Measurements from ENCODE around the gene ADPRHL1.

ADPRHL1 gene

GRCh38 chr13:113420833-113421600, 32.3 kb downstream of the ADPRHL1 start:
- FAIRE-seq (no peak), DNase-seq (ENCODE audit: insufficient read length, low spot score) (peak; percentile 48)
- no peak for TF ChIP-seq TAF1 (IDR thresholded peaks at IDR 0.05; ENCODE audit: low read depth, low read length)

GRCh38 chr13:113420232-113420631, 33.1 kb downstream of the ADPRHL1 start:
- no peak for DNase-seq (ENCODE audit: insufficient read length, low spot score)
- TF ChIP-seq POU2F2 (IDR thresholded peaks at IDR 0.05; ENCODE audit: low read depth, low read length): no peak
- no peak for TF ChIP-seq POLR2AphosphoS5 (IDR thresholded peaks at IDR 0.05; ENCODE audit: low read depth, low read length)
- FAIRE-seq: no peak

DNA sequence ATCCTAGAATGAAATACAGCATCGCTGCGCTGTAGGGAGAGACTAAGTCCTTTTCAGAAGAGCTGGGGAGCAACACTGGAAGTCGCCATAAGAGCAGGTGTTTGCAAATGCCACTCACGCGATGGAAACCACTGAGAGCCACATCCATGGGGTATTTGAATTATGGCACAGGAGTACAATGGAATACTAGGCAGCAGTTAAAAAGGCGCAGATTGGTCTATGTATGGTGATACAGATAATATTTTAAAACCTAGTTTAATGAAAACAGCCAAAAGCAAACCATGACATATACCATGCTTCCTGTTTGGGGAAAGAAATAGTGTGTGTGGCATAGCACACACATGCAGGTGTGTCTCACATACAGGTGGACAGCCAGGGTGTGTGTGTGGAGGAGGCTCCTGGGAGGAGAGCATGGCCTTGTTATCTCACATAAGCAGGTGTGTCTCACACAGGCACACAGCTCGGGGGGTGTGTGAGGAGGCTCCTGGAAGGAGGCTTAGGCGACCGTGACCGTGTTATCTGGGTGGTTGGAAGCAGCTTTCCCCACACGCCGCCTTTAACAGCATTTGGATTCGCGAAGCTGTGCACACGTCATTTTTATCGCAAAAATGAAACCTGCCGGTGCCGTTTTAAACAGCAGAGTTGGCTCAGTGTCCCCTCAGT, 33.6 kb downstream of the ADPRHL1 start:
- FAIRE-seq (no peak), DNase-seq (ENCODE audit: insufficient read length, low spot score) (no peak)
- TF ChIP-seq POLR2AphosphoS5 (IDR thresholded peaks at IDR 0.05; ENCODE audit: low read depth, low read length) (no peak), POU2F2 (IDR thresholded peaks at IDR 0.05; ENCODE audit: low read depth, low read length) (no peak), POLR2A (IDR thresholded peaks at IDR 0.05; ENCODE audit: low read depth, low read length) (no peak), SPI1 (IDR thresholded peaks at IDR 0.05; ENCODE audit: low read depth, low read length) (no peak), PAX5 (IDR thresholded peaks at IDR 0.05; ENCODE audit: insufficient read depth, low read length, severe bottlenecking) (no peak), TAF1 (IDR thresholded peaks at IDR 0.05; ENCODE audit: low read depth, low read length) (no peak)

DNA sequence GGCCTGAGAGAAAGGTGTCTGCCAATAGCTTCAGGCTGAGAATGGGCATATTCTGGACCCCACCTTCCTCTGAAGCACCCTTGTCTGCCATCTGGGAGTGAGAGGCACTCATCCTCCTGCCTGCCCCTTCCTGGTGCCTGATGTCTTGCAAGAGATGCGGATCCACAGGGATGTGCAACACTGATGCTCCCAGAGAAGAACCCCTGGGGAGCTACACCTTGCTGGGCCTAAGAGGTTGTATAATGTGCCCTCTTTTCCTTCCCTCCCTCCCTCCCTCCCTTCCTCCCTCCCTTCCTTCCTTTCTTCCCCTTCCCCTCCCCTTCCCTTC, 34.6 kb downstream of the ADPRHL1 start:
- FAIRE-seq (no peak), DNase-seq (ENCODE audit: insufficient read length, low spot score) (no peak)
- TF ChIP-seq SPI1 (IDR thresholded peaks at IDR 0.05; ENCODE audit: low read depth, low read length) (no peak), POLR2A (IDR thresholded peaks at IDR 0.05; ENCODE audit: low read depth, low read length) (no peak), POLR2AphosphoS5 (IDR thresholded peaks at IDR 0.05; ENCODE audit: low read depth, low read length) (no peak), TAF1 (IDR thresholded peaks at IDR 0.05; ENCODE audit: low read depth, low read length) (no peak), POU2F2 (IDR thresholded peaks at IDR 0.05; ENCODE audit: low read depth, low read length) (no peak), PAX5 (IDR thresholded peaks at IDR 0.05; ENCODE audit: insufficient read depth, low read length, severe bottlenecking) (no peak)

DNA sequence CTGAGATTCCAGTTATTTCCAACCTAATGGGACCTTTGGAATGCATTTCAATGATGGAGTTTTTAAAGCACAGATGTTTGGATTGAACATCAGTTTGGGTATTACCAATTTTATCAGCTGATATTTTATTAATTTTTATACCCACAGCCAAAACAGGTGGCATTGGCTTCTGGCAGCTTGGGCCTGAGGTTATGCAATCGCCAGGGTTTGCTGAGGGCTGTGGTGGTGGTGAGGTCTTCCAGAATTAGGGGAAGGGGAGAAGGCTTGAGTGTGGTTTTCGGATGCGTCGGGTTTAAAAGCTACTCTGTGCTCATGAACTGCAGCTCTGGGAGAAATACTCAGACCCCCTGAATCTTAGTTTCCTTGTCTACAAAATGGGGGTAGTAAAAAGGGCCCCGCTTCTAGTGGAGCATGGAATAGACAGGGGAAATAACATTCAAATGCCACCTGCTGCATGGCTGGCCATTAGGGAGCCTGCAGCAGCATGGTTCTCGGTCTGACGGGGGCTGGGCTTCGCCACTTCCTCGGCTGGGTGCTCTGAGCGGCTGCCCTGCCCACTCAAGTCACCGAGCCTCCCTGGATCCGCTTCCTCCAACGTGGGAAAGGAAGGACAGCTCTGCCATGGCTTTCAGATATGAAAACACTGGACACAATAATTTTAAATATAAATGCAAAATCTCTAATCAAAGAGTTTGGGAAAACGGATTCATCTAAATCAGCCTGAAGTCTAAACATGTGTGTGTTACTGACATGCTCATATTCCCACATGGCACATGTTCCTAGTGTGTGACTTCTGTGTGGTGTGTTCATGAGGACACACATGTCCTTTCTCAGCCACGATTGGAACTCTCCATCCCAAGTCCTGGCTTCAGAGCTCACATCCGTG, 35.2 kb downstream of the ADPRHL1 start:
- no peak for FAIRE-seq
- DNase-seq (ENCODE audit: insufficient read length, low spot score): no peak
- TF ChIP-seq POLR2A (IDR thresholded peaks at IDR 0.05; ENCODE audit: low read depth, low read length) (no peak), POLR2AphosphoS5 (IDR thresholded peaks at IDR 0.05; ENCODE audit: low read depth, low read length) (no peak), POU2F2 (IDR thresholded peaks at IDR 0.05; ENCODE audit: low read depth, low read length) (no peak), TAF1 (IDR thresholded peaks at IDR 0.05; ENCODE audit: low read depth, low read length) (no peak), PAX5 (IDR thresholded peaks at IDR 0.05; ENCODE audit: insufficient read depth, low read length, severe bottlenecking) (no peak), SPI1 (IDR thresholded peaks at IDR 0.05; ENCODE audit: low read depth, low read length) (no peak)

GRCh38 chr13:113417008-113417751, 36.1 kb downstream of the ADPRHL1 start:
- FAIRE-seq: no peak
- TF ChIP-seq POU2F2 (IDR thresholded peaks at IDR 0.05; ENCODE audit: low read depth, low read length) (no peak), POLR2A (IDR thresholded peaks at IDR 0.05; ENCODE audit: low read depth, low read length) (no peak)
- no peak for DNase-seq (ENCODE audit: insufficient read length, low spot score)

DNA sequence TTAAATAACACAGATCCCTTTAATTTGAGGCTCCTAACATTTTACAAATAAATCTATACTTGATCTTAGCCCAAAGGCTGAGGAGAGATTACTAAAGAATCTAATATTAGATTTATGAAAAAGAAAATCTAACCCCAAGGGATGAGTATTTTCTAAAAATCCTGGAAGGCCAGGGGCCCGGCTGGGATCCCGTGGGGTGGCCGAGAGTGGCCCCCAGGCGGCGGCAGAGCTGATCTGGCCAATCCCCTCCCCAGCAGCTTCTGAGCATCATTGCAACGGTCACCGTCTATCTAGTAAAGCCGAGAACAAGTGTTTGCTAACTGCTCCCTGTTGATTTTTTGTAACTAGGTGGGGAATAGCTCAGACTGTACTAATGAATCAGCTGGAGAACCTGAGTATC, 37.5 kb downstream of the ADPRHL1 start:
- TF ChIP-seq PAX5 (IDR thresholded peaks at IDR 0.05; ENCODE audit: insufficient read depth, low read length, severe bottlenecking) (no peak), POLR2AphosphoS5 (IDR thresholded peaks at IDR 0.05; ENCODE audit: low read depth, low read length) (no peak), POU2F2 (IDR thresholded peaks at IDR 0.05; ENCODE audit: low read depth, low read length) (no peak), SPI1 (IDR thresholded peaks at IDR 0.05; ENCODE audit: low read depth, low read length) (no peak), POLR2A (IDR thresholded peaks at IDR 0.05; ENCODE audit: low read depth, low read length) (no peak), TAF1 (IDR thresholded peaks at IDR 0.05; ENCODE audit: low read depth, low read length) (no peak)
- DNase-seq (ENCODE audit: insufficient read length, low spot score) (no peak), FAIRE-seq (no peak)

- FAIRE-seq (no peak), DNase-seq (ENCODE audit: insufficient read length, low spot score) (no peak)
- TF ChIP-seq POU2F2 (IDR thresholded peaks at IDR 0.05; ENCODE audit: low read depth, low read length) (no peak), POLR2A (IDR thresholded peaks at IDR 0.05; ENCODE audit: low read depth, low read length) (no peak), TAF1 (IDR thresholded peaks at IDR 0.05; ENCODE audit: low read depth, low read length) (no peak), POLR2AphosphoS5 (IDR thresholded peaks at IDR 0.05; ENCODE audit: low read depth, low read length) (no peak), SPI1 (IDR thresholded peaks at IDR 0.05; ENCODE audit: low read depth, low read length) (no peak), PAX5 (IDR thresholded peaks at IDR 0.05; ENCODE audit: insufficient read depth, low read length, severe bottlenecking) (no peak)
These were observed 38.3 kb downstream of the ADPRHL1 start for GRCh38 chr13:113415032-113415431.

GRCh38 chr13:113414335-113414734, 39.0 kb downstream of the ADPRHL1 start:
- DNase-seq (ENCODE audit: insufficient read length, low spot score) (no peak), FAIRE-seq (no peak)
- TF ChIP-seq POLR2A (IDR thresholded peaks at IDR 0.05; ENCODE audit: low read depth, low read length) (no peak), PAX5 (IDR thresholded peaks at IDR 0.05; ENCODE audit: insufficient read depth, low read length, severe bottlenecking) (no peak), TAF1 (IDR thresholded peaks at IDR 0.05; ENCODE audit: low read depth, low read length) (no peak), SPI1 (IDR thresholded peaks at IDR 0.05; ENCODE audit: low read depth, low read length) (no peak), POLR2AphosphoS5 (IDR thresholded peaks at IDR 0.05; ENCODE audit: low read depth, low read length) (no peak), POU2F2 (IDR thresholded peaks at IDR 0.05; ENCODE audit: low read depth, low read length) (no peak)
